ENCODE measurements around the gene RNF19B.

RNF19B gene

GRCh38 chr1:32965251-32965747 is 690 bp upstream of the RNF19B start:
- DNase-seq (ENCODE audit: low read depth) = no peak

GRCh38 chr1:32963746-32964460 is 706 bp downstream of the RNF19B start:
- no peak for DNase-seq (ENCODE audit: low read depth)

GRCh38 chr1:32962248-32962896 is 2.2 kb downstream of the RNF19B start:
- no peak for DNase-seq (ENCODE audit: low read depth)

GRCh38 chr1:32960819-32961355 is 3.7 kb downstream of the RNF19B start:
- DNase-seq (ENCODE audit: low read depth) = no peak

- DNase-seq (ENCODE audit: low read depth) = no peak
Observed at GRCh38 chr1:32960342-32960741, 4.3 kb downstream of the RNF19B start.

GRCh38 chr1:32958827-32959226 is 5.8 kb downstream of the RNF19B start:
- no peak for DNase-seq (ENCODE audit: low read depth)

- DNase-seq (ENCODE audit: low read depth) = no peak
Observed at GRCh38 chr1:32957017-32957416, 7.6 kb downstream of the RNF19B start.

GRCh38 chr1:32954168-32954567 is 10.4 kb downstream of the RNF19B start:
- DNase-seq (ENCODE audit: low read depth) = no peak

GRCh38 chr1:32953495-32953894 is 11.1 kb downstream of the RNF19B start:
- DNase-seq (ENCODE audit: low read depth) = no peak

- DNase-seq (ENCODE audit: low read depth) = no peak
Observed at GRCh38 chr1:32949519-32949918, 15.1 kb downstream of the RNF19B start.

- DNase-seq (ENCODE audit: low read depth) = no peak
Observed at GRCh38 chr1:32948905-32949304, 15.7 kb downstream of the RNF19B start.

GRCh38 chr1:32948390-32948722 is 16.3 kb downstream of the RNF19B start:
- no peak for DNase-seq (ENCODE audit: low read depth)

GRCh38 chr1:32947669-32948389 is 16.8 kb downstream of the RNF19B start:
- DNase-seq (ENCODE audit: low read depth) = no peak

GRCh38 chr1:32946413-32946812 is 18.2 kb downstream of the RNF19B start:
- DNase-seq (ENCODE audit: low read depth) = no peak

GRCh38 chr1:32944180-32944579 is 20.4 kb downstream of the RNF19B start:
- no peak for DNase-seq (ENCODE audit: low read depth)

- peak; percentile 85 for DNase-seq (ENCODE audit: low read depth)
Observed at GRCh38 chr1:32939655-32940371, 24.8 kb downstream of the RNF19B start.

- DNase-seq (ENCODE audit: low read depth) = no peak
Observed at GRCh38 chr1:32937061-32937460, 27.5 kb downstream of the RNF19B start.

- DNase-seq (ENCODE audit: low read depth) = no peak
Observed at GRCh38 chr1:32934535-32934934, 30.1 kb downstream of the RNF19B start.

GRCh38 chr1:32933742-32934322 is 30.8 kb downstream of the RNF19B start:
- DNase-seq (ENCODE audit: low read depth) = no peak

- DNase-seq (ENCODE audit: low read depth) = no peak
Observed at GRCh38 chr1:32931760-32932159, 32.8 kb downstream of the RNF19B start.

GRCh38 chr1:32929366-32929765 is 35.2 kb downstream of the RNF19B start:
- DNase-seq (ENCODE audit: low read depth) = no peak

GRCh38 chr1:32928715-32929114 is 35.9 kb downstream of the RNF19B start:
- DNase-seq (ENCODE audit: low read depth) = no peak
